Measurements from ENCODE around the gene ZNF8.

ZNF8 gene

GRCh38 chr19:58261600-58261967 lies 17.2 kb upstream of the ZNF8 start:
- H3K4me3 ChIP-seq (ENCODE audit: low read depth, low read length) = no peak overlapping the region
- no peak for DNase-seq (ENCODE audit: low read depth)
- no peak for TF ChIP-seq CTCF (IDR thresholded peaks at IDR 0.05; ENCODE audit: control insufficient read depth, extremely low read depth, insufficient read depth)

- no peak for TF ChIP-seq CTCF (IDR thresholded peaks at IDR 0.05; ENCODE audit: control insufficient read depth, extremely low read depth, insufficient read depth)
- no peak overlapping the region for H3K4me3 ChIP-seq (ENCODE audit: low read depth, low read length)
- DNase-seq (ENCODE audit: low read depth) = no peak
Measured at GRCh38 chr19:58261968-58262921, 16.5 kb upstream of the ZNF8 start.

GRCh38 chr19:58262922-58263296 lies 15.8 kb upstream of the ZNF8 start:
- H3K4me3 ChIP-seq (ENCODE audit: low read depth, low read length) = no peak overlapping the region
- no peak for TF ChIP-seq CTCF (IDR thresholded peaks at IDR 0.05; ENCODE audit: control insufficient read depth, extremely low read depth, insufficient read depth)
- no peak for DNase-seq (ENCODE audit: low read depth)

- no peak overlapping the region for H3K4me3 ChIP-seq (ENCODE audit: low read depth, low read length)
- no peak for DNase-seq (ENCODE audit: low read depth)
- TF ChIP-seq CTCF (IDR thresholded peaks at IDR 0.05; ENCODE audit: control insufficient read depth, extremely low read depth, insufficient read depth) = no peak
Measured at GRCh38 chr19:58265100-58265499, 13.7 kb upstream of the ZNF8 start.

GRCh38 chr19:58268344-58268743 lies 10.4 kb upstream of the ZNF8 start:
- no peak for TF ChIP-seq CTCF (IDR thresholded peaks at IDR 0.05; ENCODE audit: control insufficient read depth, extremely low read depth, insufficient read depth)
- H3K4me3 ChIP-seq (ENCODE audit: low read depth, low read length) = no peak overlapping the region
- DNase-seq (ENCODE audit: low read depth) = no peak

GRCh38 chr19:58274771-58275201 lies 4.0 kb upstream of the ZNF8 start:
- H3K4me3 ChIP-seq (ENCODE audit: low read depth, low read length) = no peak overlapping the region
- no peak for DNase-seq (ENCODE audit: low read depth)
- TF ChIP-seq CTCF (IDR thresholded peaks at IDR 0.05; ENCODE audit: control insufficient read depth, extremely low read depth, insufficient read depth) = no peak

- DNase-seq (ENCODE audit: low read depth) = no peak
- H3K4me3 ChIP-seq (ENCODE audit: low read depth, low read length) = no peak overlapping the region
- no peak for TF ChIP-seq CTCF (IDR thresholded peaks at IDR 0.05; ENCODE audit: control insufficient read depth, extremely low read depth, insufficient read depth)
Measured at GRCh38 chr19:58275564-58275963, 3.2 kb upstream of the ZNF8 start.
